Right lobe of liver (tissue), 4 donors: ENCODE data around the gene QRICH2.
"Not testable (repeated sequence)": the region's sequence is repeated elsewhere in the genome, so short reads cannot be mapped to it uniquely, and the experiment has no call there.

ENCODE experiments used
- POLR2A ChIP-seq: fragments of 450-650 bp; IDR thresholded peaks from one replicate; pipeline ENCODE4 v1.6.1; 2017; ENCODE audit warnings: antibody characterized with exemption, mild to moderate bottlenecking
- TF ChIP-seq, protein P1 (sequence below), 4 donors: fragments of 200-600 bp in 3 of 4; fragments of 450-650 bp in 1 of 4; IDR thresholded peaks; one replicate each; pipeline versions ENCODE4 v1.5.1 to v1.8.0; 2016 to 2022; ENCODE audit warnings: antibody characterized with exemption in 4 of 4, mild to moderate bottlenecking in 2 of 4
- donor health status: DM: no; HTN: no; CAD: no.
- donor health status: DM: no; HTN: no; CAD: no.
- donor health status: DM: no; HTN: yes; CAD: no.

DNA sequence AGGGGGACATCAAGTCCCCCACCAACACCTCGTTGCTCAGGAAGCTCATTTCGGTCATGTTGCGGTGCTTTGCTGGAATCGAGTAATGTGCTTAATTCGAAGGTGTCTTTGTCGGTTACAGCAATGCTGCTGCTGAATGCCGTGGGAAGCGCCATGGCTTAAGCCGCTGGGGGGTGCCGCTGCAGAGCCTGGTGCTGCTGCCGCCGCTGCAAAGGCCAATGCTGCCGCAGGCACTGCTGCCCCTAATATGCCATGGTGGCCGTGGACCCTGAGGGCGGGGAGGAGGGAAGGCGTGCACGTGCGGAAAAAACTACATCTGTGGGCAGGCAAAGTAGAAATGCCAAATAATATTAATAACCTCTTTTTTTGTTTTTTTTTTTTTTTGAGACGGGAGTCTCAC is 81.3 kb downstream of the QRICH2 start:
- TF ChIP-seq, protein P1, sequence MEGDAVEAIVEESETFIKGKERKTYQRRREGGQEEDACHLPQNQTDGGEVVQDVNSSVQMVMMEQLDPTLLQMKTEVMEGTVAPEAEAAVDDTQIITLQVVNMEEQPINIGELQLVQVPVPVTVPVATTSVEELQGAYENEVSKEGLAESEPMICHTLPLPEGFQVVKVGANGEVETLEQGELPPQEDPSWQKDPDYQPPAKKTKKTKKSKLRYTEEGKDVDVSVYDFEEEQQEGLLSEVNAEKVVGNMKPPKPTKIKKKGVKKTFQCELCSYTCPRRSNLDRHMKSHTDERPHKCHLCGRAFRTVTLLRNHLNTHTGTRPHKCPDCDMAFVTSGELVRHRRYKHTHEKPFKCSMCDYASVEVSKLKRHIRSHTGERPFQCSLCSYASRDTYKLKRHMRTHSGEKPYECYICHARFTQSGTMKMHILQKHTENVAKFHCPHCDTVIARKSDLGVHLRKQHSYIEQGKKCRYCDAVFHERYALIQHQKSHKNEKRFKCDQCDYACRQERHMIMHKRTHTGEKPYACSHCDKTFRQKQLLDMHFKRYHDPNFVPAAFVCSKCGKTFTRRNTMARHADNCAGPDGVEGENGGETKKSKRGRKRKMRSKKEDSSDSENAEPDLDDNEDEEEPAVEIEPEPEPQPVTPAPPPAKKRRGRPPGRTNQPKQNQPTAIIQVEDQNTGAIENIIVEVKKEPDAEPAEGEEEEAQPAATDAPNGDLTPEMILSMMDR (IDR thresholded peaks at IDR 0.05), result not testable (repeated sequence)
- TF ChIP-seq POLR2A, result not testable (repeated sequence)
